IMR-90 (cell line): ENCODE measurements around the gene ETFA. TPM values are rescaled to one million over a fixed set of nuclear protein-coding genes. Genes with fewer than 3 reads are reported as not detected.

Experiments used
- ATAC-seq: fragments of 200-7000 bp; cut with Tn5 transposase; 2 replicates; pipeline ENCODE4 v1.9.1; 2020; ENCODE audit warnings: low read depth, mild to moderate bottlenecking, moderate library complexity
- BruUV-seq: library from RNA; stranded (reverse); fragments of 400-500 nt; replicated peaks from 2 replicates; lab custom pipeline; 2021; lab: Mats Ljungman, UMichigan
- CTCF ChIA-PET: fragments of 300-600 bp; formaldehyde crosslinking; extraction: SDS; loops from one replicate; lab custom pipeline; 2021; ENCODE audit warnings: antibody characterized with exemption; lab: Yijun Ruan, JAX
- POLR2A ChIA-PET: fragments of 300-600 bp; sonication (Branson Sonifier 250); formaldehyde crosslinking; loops from one replicate; lab custom pipeline; 2022; ENCODE audit warnings: antibody characterized with exemption; ENCODE audit not compliant: unreplicated experiment; lab: Charles Lee
- DNase-seq: peaks from one replicate; pipeline ENCODE4 v3.0.0; 2013
- H2AFZ ChIP-seq: replicated peaks from 2 replicates; pipeline ENCODE3; 2013; ENCODE audit warnings: low read length, mild to moderate bottlenecking; ENCODE audit not compliant: poor library complexity
- H2AK5ac ChIP-seq: 2 replicates; pipeline ENCODE4 v1.6.1; 2013; ENCODE audit warnings: low read depth, low read length, inconsistent platforms
- H2AK9ac ChIP-seq: replicated peaks from 2 replicates; pipeline ENCODE3; 2013; ENCODE audit warnings: mild to moderate bottlenecking, low read depth, low read length, moderate library complexity; ENCODE audit not compliant: poor library complexity
- H2BK120ac ChIP-seq: 2 replicates; pipeline ENCODE4 v1.6.1; 2013; ENCODE audit warnings: low read depth, low read length, inconsistent platforms
- H2BK15ac ChIP-seq: 3 replicates; pipeline ENCODE4 v1.6.1; 2013; ENCODE audit warnings: low read depth, low read length, inconsistent platforms
- H2BK20ac ChIP-seq: 2 replicates; pipeline ENCODE4 v1.6.1; 2013; ENCODE audit warnings: low read depth, mild to moderate bottlenecking, inconsistent platforms, low read length, moderate library complexity
- H2BK5ac ChIP-seq: 2 replicates; pipeline ENCODE4 v1.6.1; 2013; ENCODE audit warnings: mild to moderate bottlenecking, low read depth, low read length, inconsistent platforms; ENCODE audit not compliant: poor library complexity, severe bottlenecking
- H3K14ac ChIP-seq: replicated peaks from 2 replicates; pipeline ENCODE4 v1.6.1; 2013; ENCODE audit warnings: low read depth, low read length, inconsistent platforms
- H3K18ac ChIP-seq: 2 replicates; pipeline ENCODE4 v1.6.1; 2013; ENCODE audit warnings: low read depth, low read length, control low read depth
- H3K23ac ChIP-seq: 2 replicates; pipeline ENCODE4 v1.6.1; 2013; ENCODE audit warnings: low read depth, low read length, inconsistent platforms
- H3K27ac ChIP-seq: 2 replicates; pipeline ENCODE4 v1.5.1; 2013; ENCODE audit warnings: mild to moderate bottlenecking, control low read depth, low read length; ENCODE audit not compliant: insufficient read depth
- H3K27me3 ChIP-seq: 2 replicates; pipeline ENCODE4 v1.6.1; 2013; ENCODE audit warnings: low read length; ENCODE audit not compliant: control insufficient read depth, insufficient read depth
- H3K36me3 ChIP-seq: 2 replicates; pipeline ENCODE4 v1.6.1; 2013; ENCODE audit warnings: low read length, mixed read lengths; ENCODE audit not compliant: control insufficient read depth, insufficient read depth
- H3K4ac ChIP-seq: 2 replicates; pipeline ENCODE4 v1.6.1; 2013; ENCODE audit warnings: low read depth, low read length, inconsistent platforms
- H3K4me1 ChIP-seq: 2 replicates; pipeline ENCODE4 v1.6.1; 2013; ENCODE audit warnings: low read length, mixed read lengths; ENCODE audit not compliant: control insufficient read depth, insufficient read depth
- H3K4me2 ChIP-seq: 2 replicates; pipeline ENCODE4 v1.6.1; 2013; ENCODE audit warnings: low read depth, mild to moderate bottlenecking, control low read depth, low read length, moderate library complexity
- H3K4me3 ChIP-seq: 2 replicates; pipeline ENCODE4 v1.5.1; 2013; ENCODE audit warnings: low read depth, mild to moderate bottlenecking, control low read depth, low read length, moderate library complexity; ENCODE audit not compliant: insufficient read depth
- H3K56ac ChIP-seq: 2 replicates; pipeline ENCODE4 v1.6.1; 2013; ENCODE audit warnings: low read length, inconsistent platforms; ENCODE audit not compliant: insufficient read depth; ENCODE audit errors: extremely low read depth
- H3K79me1 ChIP-seq, 2 experiments: 2 replicates each; pipeline ENCODE4 v1.6.1; 2013; ENCODE audit warnings: low read length in 2 of 2, inconsistent platforms in 1 of 2, low read depth in 1 of 2
- H3K9ac ChIP-seq: 2 replicates; pipeline ENCODE4 v1.6.1; 2013; ENCODE audit warnings: low read depth, low read length, control low read depth
- H3K9me1 ChIP-seq: 2 replicates; pipeline ENCODE4 v1.6.1; 2013; ENCODE audit warnings: low read length, inconsistent platforms; ENCODE audit not compliant: insufficient read depth
- H3K9me3 ChIP-seq: 2 replicates; pipeline ENCODE4 v1.6.1; 2013; ENCODE audit warnings: low read length; ENCODE audit not compliant: control insufficient read depth, insufficient read depth
- H4K20me1 ChIP-seq: 2 replicates; pipeline ENCODE4 v1.6.1; 2013; ENCODE audit warnings: low read length, inconsistent platforms; ENCODE audit not compliant: insufficient read depth
- H4K5ac ChIP-seq: 2 replicates; pipeline ENCODE4 v1.6.1; 2013; ENCODE audit warnings: mild to moderate bottlenecking, low read depth, low read length, control low read depth
- H4K8ac ChIP-seq, 2 experiments: 2 replicates each; pipeline ENCODE4 v1.6.1; 2013; ENCODE audit warnings: low read depth in 2 of 2, low read length in 2 of 2, control low read depth in 1 of 2, inconsistent platforms in 1 of 2
- H4K91ac ChIP-seq: 2 replicates; pipeline ENCODE4 v1.6.1; 2013; ENCODE audit warnings: low read depth, low read length, inconsistent platforms; ENCODE audit not compliant: insufficient read depth
- CEBPB ChIP-seq: IDR thresholded peaks from 2 replicates; pipeline ENCODE4 v1.6.1; 2012; ENCODE audit warnings: low read depth, low read length, improper control_type of control experiment
- MAFK ChIP-seq: IDR thresholded peaks from 2 replicates; pipeline ENCODE4 v1.6.1; 2012; ENCODE audit warnings: low read depth, low read length, improper control_type of control experiment
- WGBS, 2 experiments: methylation state at CpG; one replicate each; pipeline versions ENCODE4 v1.1.5 to v1.1.7; 2013; ENCODE audit warnings: missing lambda C conversion rate in 2 of 2; ENCODE audit not compliant: insufficient read length in 1 of 2; ENCODE audit errors: extremely low coverage in 2 of 2; 5-methylcytosine and 5-hydroxymethylcytosine counted together
- dilution Hi-C: fragments of 300-500 bp; cut with HindIII; formaldehyde crosslinking; loops from one replicate; pipeline ENCODE4 v1.14.3; 2018; ENCODE audit warnings: low sequenced_read_pairs; ENCODE audit not compliant: unreplicated experiment
- in situ Hi-C: fragments of 300-500 bp; cut with MboI; formaldehyde crosslinking; loops from 3 replicates; pipeline ENCODE4 v1.14.3; 2019; ENCODE audit warnings: low sequenced_read_pairs, inconsistent platforms, mixed read lengths
- intact Hi-C: fragments of 100-400 bp; cut with micrococcal nuclease; formaldehyde crosslinking; loops from 2 replicates; pipeline ENCODE4 v1.10.0; 2022
- polyA plus RNA-seq, 3 experiments: library from polyadenylated mRNA; depleted of rRNA; stranded (reverse); fragments of >200 nt; gene quantifications; 2 replicates each; pipeline ENCODE4 v1.2.3, GENCODE V29; 2012; ENCODE audit warnings: low replicate concordance in 1 of 3
- total RNA-seq: library from RNA; depleted of rRNA; stranded (reverse); fragments of >200 nt; gene quantifications from 2 replicates; pipeline ENCODE4 v1.2.3, GENCODE V29; 2012

Gene ETFA
- total and polyA plus RNA-seq, 2 of the 4 experiments (the other 2 are of a cell fraction), result 115 to 172 TPM

GRCh38 chr15:76293361-76293760 is 17.9 kb downstream of the ETFA start:
- H3K4me1 ChIP-seq, result peaks cover 3% of the 10 kb centered on the region; the same call in 1 of the 2 replicates
- peaks cover 30 to 72% of the 10 kb centered on the region in 2 experiments for H3K79me1 ChIP-seq
- CTCF ChIA-PET, result no interaction called here
- BruUV-seq, result no TSS peak
- H3K9ac ChIP-seq, result no peak overlapping the region
- H3K18ac ChIP-seq, result no peak overlapping the region
- H2AK5ac ChIP-seq, result no peak overlapping the region
- H3K27ac ChIP-seq, result no peak overlapping the region
- peaks cover 6% of the 10 kb centered on the region; the same call in 1 of the 2 replicates for H3K9me1 ChIP-seq
- dilution Hi-C loops (no loop called here), intact Hi-C loops (no loop called here), in situ Hi-C loops (no loop called here)
- no peak overlapping the region for H3K4ac ChIP-seq
- no peak overlapping the region for H2AK9ac ChIP-seq
- WGBS, 2 experiments, result no CpG with 5 or more reads among the region's 1 CpG
- H3K9me3 ChIP-seq, result no peaks in the 10 kb centered on the region
- peaks cover 10% of the 10 kb centered on the region for H3K36me3 ChIP-seq
- no peak overlapping the region for H4K5ac ChIP-seq
- H3K4me2 ChIP-seq, result no peak overlapping the region
- ATAC-seq (no peak), DNase-seq (peak; percentile 39)
- H3K23ac ChIP-seq, result no peak overlapping the region
- H3K4me3 ChIP-seq, result no peak overlapping the region
- POLR2A ChIA-PET, result no interaction called here
- H3K27me3 ChIP-seq, result no peaks in the 10 kb centered on the region
- H2AFZ ChIP-seq, result no peak overlapping the region
- no peak overlapping the region for H2BK120ac ChIP-seq
- H4K91ac ChIP-seq, result no peak overlapping the region
- H3K14ac ChIP-seq, result 0 out of 2 replicates have a peak overlapping the region, but pooled peaks have one; percentile 48
- no peak overlapping the region for H2BK5ac ChIP-seq
- no peak overlapping the region for H3K56ac ChIP-seq
- no peak overlapping the region for H4K8ac ChIP-seq
- H2BK15ac ChIP-seq, result no peak overlapping the region
- H2BK20ac ChIP-seq, result no peak overlapping the region
- TF ChIP-seq MAFK (0 out of 2 replicates have a peak, but pooled peaks have one; percentile 12), CEBPB (no peak)
- H4K20me1 ChIP-seq, result peaks cover 25% of the 10 kb centered on the region
